Testis (tissue), 2 donors: ENCODE data around the gene OR7G2.

Experiments
- POLR2A ChIP-seq: fragments of 450-650 bp; IDR thresholded peaks from one replicate; pipeline ENCODE4 v1.6.1; 2017; ENCODE audit warnings: antibody characterized with exemption, mild to moderate bottlenecking, moderate library complexity
- TF ChIP-seq, protein P1 (sequence below), 3 experiments: fragments of 450-650 bp in 2 of 3; fragments of 200-600 bp in 1 of 3; sonication (generic) in 1 of 3; IDR thresholded peaks; one replicate each; pipeline ENCODE4 v1.5.1; 2016 to 2019; ENCODE audit warnings: antibody characterized with exemption in 3 of 3, mild to moderate bottlenecking in 2 of 3, moderate library complexity in 1 of 3

DNA sequence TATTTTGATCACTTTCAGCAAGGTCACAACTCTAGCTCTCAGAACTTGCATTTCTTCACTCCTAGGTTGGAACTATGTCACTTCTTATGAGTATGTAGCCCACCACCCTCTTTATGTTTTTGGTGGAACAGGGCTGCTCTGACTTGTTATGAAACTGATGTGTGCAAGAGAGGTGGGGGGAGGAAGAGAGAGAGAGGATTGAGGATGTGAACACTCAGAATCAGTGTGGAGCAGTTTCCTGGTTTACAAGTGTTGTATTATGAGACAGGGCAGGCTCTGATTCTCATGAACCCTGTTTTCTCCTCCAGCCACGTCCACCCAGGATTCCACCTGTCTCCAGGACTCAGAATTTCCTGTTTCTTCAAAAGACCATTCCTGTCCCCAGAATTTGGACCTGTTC lies 49.0 kb upstream of the OR7G2 start:
- TF ChIP-seq, protein P1, sequence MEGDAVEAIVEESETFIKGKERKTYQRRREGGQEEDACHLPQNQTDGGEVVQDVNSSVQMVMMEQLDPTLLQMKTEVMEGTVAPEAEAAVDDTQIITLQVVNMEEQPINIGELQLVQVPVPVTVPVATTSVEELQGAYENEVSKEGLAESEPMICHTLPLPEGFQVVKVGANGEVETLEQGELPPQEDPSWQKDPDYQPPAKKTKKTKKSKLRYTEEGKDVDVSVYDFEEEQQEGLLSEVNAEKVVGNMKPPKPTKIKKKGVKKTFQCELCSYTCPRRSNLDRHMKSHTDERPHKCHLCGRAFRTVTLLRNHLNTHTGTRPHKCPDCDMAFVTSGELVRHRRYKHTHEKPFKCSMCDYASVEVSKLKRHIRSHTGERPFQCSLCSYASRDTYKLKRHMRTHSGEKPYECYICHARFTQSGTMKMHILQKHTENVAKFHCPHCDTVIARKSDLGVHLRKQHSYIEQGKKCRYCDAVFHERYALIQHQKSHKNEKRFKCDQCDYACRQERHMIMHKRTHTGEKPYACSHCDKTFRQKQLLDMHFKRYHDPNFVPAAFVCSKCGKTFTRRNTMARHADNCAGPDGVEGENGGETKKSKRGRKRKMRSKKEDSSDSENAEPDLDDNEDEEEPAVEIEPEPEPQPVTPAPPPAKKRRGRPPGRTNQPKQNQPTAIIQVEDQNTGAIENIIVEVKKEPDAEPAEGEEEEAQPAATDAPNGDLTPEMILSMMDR (IDR thresholded peaks at IDR 0.05): no peak
- TF ChIP-seq POLR2A: no peak
